NCI-H524 (cell line): ENCODE measurements around the gene MMP24OS.

ENCODE experiments used
- DNase-seq, 2 experiments: peaks; one replicate each; lab custom pipeline; 2025; lab: John Stamatoyannopoulos, UW

Gene MMP24OS

GRCh38 chr20:35252037-35252461 is 25.9 kb downstream of the MMP24OS start:
- DNase-seq: no peak

GRCh38 chr20:35251613-35251940 is 26.3 kb downstream of the MMP24OS start:
- DNase-seq: no peak

GRCh38 chr20:35248641-35249475 is 29.1 kb downstream of the MMP24OS start:
- peak in 1 of 2 experiments; percentile 20 for DNase-seq

GRCh38 chr20:35246723-35247122 is 31.2 kb downstream of the MMP24OS start:
- DNase-seq: no peak

GRCh38 chr20:35243986-35244385 is 33.9 kb downstream of the MMP24OS start:
- DNase-seq: no peak

- DNase-seq: no peak
Measured at GRCh38 chr20:35243317-35243716, 34.6 kb downstream of the MMP24OS start.

- no peak for DNase-seq
Measured at GRCh38 chr20:35240811-35241293, 37.1 kb downstream of the MMP24OS start.

GRCh38 chr20:35240083-35240810 is 37.7 kb downstream of the MMP24OS start:
- DNase-seq: no peak

GRCh38 chr20:35238735-35239134 is 39.2 kb downstream of the MMP24OS start:
- no peak for DNase-seq

- no peak for DNase-seq
Measured at GRCh38 chr20:35238170-35238569, 39.8 kb downstream of the MMP24OS start.

GRCh38 chr20:35237486-35237885 is 40.4 kb downstream of the MMP24OS start:
- DNase-seq: peak in 1 of 2 experiments; percentile 25

GRCh38 chr20:35235881-35236280 is 42.0 kb downstream of the MMP24OS start:
- no peak for DNase-seq

- DNase-seq: peak; percentile 91 to 93
Measured at GRCh38 chr20:35232575-35232974, 45.3 kb downstream of the MMP24OS start.

- DNase-seq: peak in 1 of 2 experiments; percentile 51
Measured at GRCh38 chr20:35226884-35227681, 50.8 kb downstream of the MMP24OS start.
